K562 (cell line): ENCODE data around the gene FOXA3.

Experiments
- ATF7 ChIP-seq: fragments of 450-650 bp; IDR thresholded peaks from 2 replicates; pipeline ENCODE4 v1.7.1; 2014; ENCODE audit warnings: mild to moderate bottlenecking, moderate library complexity
- JUNB ChIP-seq: fragments of 450-650 bp; formaldehyde crosslinking; conservative IDR thresholded peaks from 2 replicates; pipeline ENCODE4 v1.4.0; 2020; ENCODE audit warnings: mild to moderate bottlenecking
- KDM1A ChIP-seq, 2 experiments: fragments of 450-650 bp; IDR thresholded peaks; 2 replicates each; pipeline ENCODE4 v1.6.1; 2016; ENCODE audit warnings: mild to moderate bottlenecking in 2 of 2
- KDM4B ChIP-seq, 2 experiments: fragments of 450-650 bp in 1 of 2; sonication (generic) in 1 of 2; IDR thresholded peaks; 2 replicates each; pipeline ENCODE4 v1.6.1; 2016 to 2017; ENCODE audit warnings: borderline replicate concordance in 2 of 2, antibody characterized with exemption in 1 of 2, low read depth in 1 of 2, mild to moderate bottlenecking in 1 of 2
- NCOA6 ChIP-seq: fragments of 450-650 bp; IDR thresholded peaks from 2 replicates; pipeline ENCODE4 v1.6.1; 2017; ENCODE audit warnings: mild to moderate bottlenecking
- POLR2A ChIP-seq: fragments of 450-650 bp; conservative IDR thresholded peaks from 2 replicates; pipeline ENCODE4 v1.6.1; 2016
- POLR2AphosphoS5 ChIP-seq: IDR thresholded peaks from 2 replicates; pipeline ENCODE4 v1.6.1; 2011; ENCODE audit warnings: mild to moderate bottlenecking, low read depth, low read length, moderate library complexity; ENCODE audit not compliant: control insufficient read depth, insufficient read depth
- RAD51 ChIP-seq: fragments of 450-650 bp; IDR thresholded peaks from 2 replicates; pipeline ENCODE4 v1.7.1; 2016; ENCODE audit warnings: low read depth, mild to moderate bottlenecking, borderline replicate concordance
- SMAD3 ChIP-seq: fragments of 450-650 bp; formaldehyde crosslinking; conservative IDR thresholded peaks from 2 replicates; pipeline ENCODE4 v1.4.0; 2020; ENCODE audit warnings: mild to moderate bottlenecking
- SMC3 ChIP-seq: conservative IDR thresholded peaks from 2 replicates; pipeline ENCODE4 v1.6.1; 2011; ENCODE audit warnings: low read depth, low read length, improper control_type of control experiment; ENCODE audit not compliant: insufficient read depth
- TSHZ1 ChIP-seq: fragments of 250-450 bp; sonication (Bioruptor Pico); IDR thresholded peaks from 2 replicates; pipeline ENCODE4 v1.4.0; 2020; ENCODE audit warnings: mild to moderate bottlenecking, moderate library complexity
- ZBTB40 ChIP-seq, 2 experiments: fragments of 450-650 bp in 1 of 2; sonication (generic) in 1 of 2; formaldehyde crosslinking in 1 of 2; IDR thresholded peaks; 2 replicates each; pipeline versions ENCODE4 v1.7.1 to v1.9.0; 2016 to 2022; ENCODE audit warnings: inconsistent platforms in 1 of 2, mild to moderate bottlenecking in 1 of 2, missing genetic modification reagents in 1 of 2
- ZNF512 ChIP-seq: IDR thresholded peaks from 2 replicates; pipeline ENCODE4 v1.6.1; 2016; ENCODE audit warnings: missing genetic modification characterization, missing compliant biosample characterization

GRCh38 chr19:45842198-45842597 lies 21.9 kb upstream of the FOXA3 start:
- TF ChIP-seq ZBTB40 (IDR thresholded peaks at IDR 0.05): no peak
- TF ChIP-seq ZBTB40 (CRISPR knock-in tag; IDR thresholded peaks at IDR 0.05): no peak
- TF ChIP-seq KDM4B (IDR thresholded peaks at IDR 0.05; ENCODE audit: borderline replicate concordance in 2 of 2, low read depth in 1 of 2): no peak
- no peak for TF ChIP-seq NCOA6
- no peak for TF ChIP-seq KDM1A (IDR thresholded peaks at IDR 0.05)
- TF ChIP-seq JUNB (CRISPR knock-in tag): no peak
- no peak for TF ChIP-seq SMC3
- TF ChIP-seq POLR2A: no peak
- no peak for TF ChIP-seq POLR2AphosphoS5
- TF ChIP-seq ATF7: no peak
- TF ChIP-seq ZNF512: no peak
- no peak for TF ChIP-seq TSHZ1 (CRISPR knock-in tag)
- no peak for TF ChIP-seq SMAD3 (CRISPR knock-in tag)
- TF ChIP-seq RAD51: no peak
